RWPE2 (cell line): ENCODE data around the gene EXOSC2.

Experiments used
- ATAC-seq: fragments of 200-7000 bp; cut with Tn5 transposase; 3 replicates; pipeline ENCODE4 v1.9.1; 2021; ENCODE audit warnings: low read depth
- DNase-seq: peaks from one replicate; pipeline ENCODE4 v3.0.0-alpha.2; 2020; ENCODE audit warnings: low spot score
- H3K27ac ChIP-seq: fragments of 450-650 bp; 2 replicates; pipeline ENCODE4 v1.5.1; 2017; ENCODE audit warnings: mild to moderate bottlenecking; ENCODE audit not compliant: poor library complexity, severe bottlenecking
- H3K27me3 ChIP-seq: fragments of 250-450 bp; sonication (Bioruptor Pico); 2 replicates; pipeline ENCODE4 v1.5.1; 2021; ENCODE audit warnings: mild to moderate bottlenecking, moderate library complexity; ENCODE audit not compliant: insufficient read depth, poor library complexity, severe bottlenecking
- H3K36me3 ChIP-seq: fragments of 250-450 bp; sonication (Bioruptor Pico); 2 replicates; pipeline ENCODE4 v1.5.1; 2020; ENCODE audit warnings: low read depth, mild to moderate bottlenecking, moderate library complexity
- H3K4me1 ChIP-seq: fragments of 250-450 bp; sonication (Bioruptor Pico); 2 replicates; pipeline ENCODE4 v1.5.1; 2021; ENCODE audit warnings: mild to moderate bottlenecking, moderate library complexity; ENCODE audit not compliant: insufficient read depth, poor library complexity, severe bottlenecking
- H3K4me3 ChIP-seq: fragments of 250-450 bp; sonication (Bioruptor Pico); 2 replicates; pipeline ENCODE4 v1.5.1; 2021; ENCODE audit warnings: mild to moderate bottlenecking, moderate library complexity; ENCODE audit not compliant: severe bottlenecking
- H3K9me3 ChIP-seq: fragments of 250-450 bp; sonication (Bioruptor Pico); 2 replicates; pipeline ENCODE4 v1.5.1; 2021; ENCODE audit warnings: mild to moderate bottlenecking, moderate library complexity; ENCODE audit not compliant: severe bottlenecking
- CTCF ChIP-seq: fragments of 450-650 bp; IDR thresholded peaks from one replicate; pipeline ENCODE4 v1.5.1; 2017; ENCODE audit warnings: mild to moderate bottlenecking, moderate library complexity; ENCODE audit not compliant: poor library complexity, severe bottlenecking

Gene EXOSC2

GRCh38 chr9:130728721-130729120, 35.1 kb downstream of the EXOSC2 start:
- H3K27me3 ChIP-seq, result no peaks in the 10 kb centered on the region
- DNase-seq, result no peak
- no peaks in the 10 kb centered on the region for H3K36me3 ChIP-seq
- peaks cover 8% of the 10 kb centered on the region for H3K9me3 ChIP-seq
- no peak for TF ChIP-seq CTCF
- peaks cover 43% of the 10 kb centered on the region for H3K4me1 ChIP-seq
- peak overlapping the region; percentile 95 for H3K27ac ChIP-seq
- ATAC-seq, result peak; percentile 59
- no peak overlapping the region for H3K4me3 ChIP-seq

GRCh38 chr9:130729145-130729544, 35.6 kb downstream of the EXOSC2 start:
- DNase-seq, result no peak
- TF ChIP-seq CTCF, result no peak
- Histone ChIP-seq H3K9me3 (peaks cover 8% of the 10 kb centered on the region), H3K36me3 (no peaks in the 10 kb centered on the region), H3K27ac (peak overlapping the region; percentile 95), H3K4me3 (no peak overlapping the region), H3K4me1 (peaks cover 43% of the 10 kb centered on the region), H3K27me3 (no peaks in the 10 kb centered on the region)
- no peak; the same call in 1 of the 3 replicates for ATAC-seq

GRCh38 chr9:130731355-130731754, 37.8 kb downstream of the EXOSC2 start:
- H3K4me3 ChIP-seq, result no peak overlapping the region
- no peaks in the 10 kb centered on the region for H3K36me3 ChIP-seq
- H3K27me3 ChIP-seq, result no peaks in the 10 kb centered on the region
- peaks cover 43% of the 10 kb centered on the region for H3K4me1 ChIP-seq
- ATAC-seq (no peak), DNase-seq (no peak)
- peak overlapping the region; percentile 95 for H3K27ac ChIP-seq
- TF ChIP-seq CTCF, result no peak
- H3K9me3 ChIP-seq, result peaks cover 8% of the 10 kb centered on the region

- H3K27ac ChIP-seq, result peak overlapping the region; percentile 95
- no peak overlapping the region for H3K4me3 ChIP-seq
- DNase-seq, result no peak
- peaks cover 8% of the 10 kb centered on the region for H3K9me3 ChIP-seq
- no peaks in the 10 kb centered on the region for H3K36me3 ChIP-seq
- TF ChIP-seq CTCF, result peak; percentile 49
- no peaks in the 10 kb centered on the region for H3K27me3 ChIP-seq
- 0 out of 3 replicates have a peak, but pooled peaks have one; percentile 15 for ATAC-seq
- peaks cover 42% of the 10 kb centered on the region for H3K4me1 ChIP-seq
Measured at GRCh38 chr9:130732136-130732535, 38.6 kb downstream of the EXOSC2 start.

- no peak overlapping the region for H3K4me3 ChIP-seq
- H3K27me3 ChIP-seq, result no peaks in the 10 kb centered on the region
- no peaks in the 10 kb centered on the region for H3K36me3 ChIP-seq
- TF ChIP-seq CTCF, result no peak
- H3K27ac ChIP-seq, result peak overlapping the region; percentile 95
- peaks cover 36% of the 10 kb centered on the region for H3K4me1 ChIP-seq
- DNase-seq (no peak), ATAC-seq (peak; percentile 27; the same call in 1 of the 3 replicates)
- peaks cover 8% of the 10 kb centered on the region for H3K9me3 ChIP-seq
Measured at GRCh38 chr9:130732793-130733221, 39.2 kb downstream of the EXOSC2 start.
